GM19023 (cell line): ENCODE measurements around the gene KHDC3L.

ENCODE experiments used
- ATAC-seq: cut with Tn5 transposase; IDR thresholded peaks from one replicate; pipeline ENCODE4 v1.9.1; 2021; ENCODE audit warnings: mild to moderate bottlenecking, moderate library complexity; ENCODE audit not compliant: unreplicated experiment

KHDC3L gene

GRCh38 chr6:73362358-73362757, at the start of gene KHDC3L:
KHDC3L (plus strand) TSS chr6:73362658; CDS start chr6:73362730, 72 bp downstream.
- no peak for ATAC-seq

GRCh38 chr6:73314577-73315492, 47.6 kb upstream of the KHDC3L start:
- no peak for ATAC-seq

DNA sequence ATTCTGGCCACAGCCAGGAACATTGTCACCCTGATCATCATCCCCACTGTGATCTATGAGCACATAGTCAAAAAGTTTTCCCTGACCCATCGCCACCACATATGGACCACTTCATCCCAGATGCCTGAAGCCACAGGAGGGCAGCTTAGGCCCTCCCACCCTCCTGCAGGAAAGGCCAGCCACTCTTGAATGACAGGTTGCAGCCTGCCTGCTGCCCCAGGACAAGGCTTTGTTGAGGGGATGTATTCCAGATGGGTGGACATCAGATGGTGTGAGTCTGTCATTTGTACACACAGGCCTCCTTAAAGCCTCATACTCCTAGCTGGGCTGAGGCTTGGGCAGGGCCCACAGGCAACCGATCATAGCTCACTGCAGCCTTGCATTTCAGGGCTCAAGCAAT, 39.1 kb upstream of the KHDC3L start:
- ATAC-seq, result no peak

DNA sequence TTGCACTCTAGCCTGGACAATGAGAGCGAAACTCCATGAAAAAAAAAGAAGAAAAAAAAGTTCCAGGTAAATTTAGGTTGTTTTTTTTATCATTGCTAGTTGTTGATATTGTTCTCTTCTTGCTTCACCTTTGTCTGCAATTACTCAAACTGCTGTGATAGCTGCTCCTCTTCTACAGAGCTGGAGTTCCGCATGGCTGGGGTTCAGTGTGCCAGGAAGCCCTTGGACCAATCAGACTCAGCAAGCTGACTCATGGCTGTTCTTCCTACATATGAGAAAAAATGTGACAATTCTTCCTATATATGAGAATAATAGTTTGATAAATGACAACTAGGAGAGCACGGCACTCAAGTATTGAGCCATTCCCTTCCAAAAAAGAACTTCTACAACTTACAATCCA, 36.8 kb upstream of the KHDC3L start:
- ATAC-seq, result no peak

GRCh38 chr6:73328790-73329189, 33.7 kb upstream of the KHDC3L start:
- no peak for ATAC-seq

GRCh38 chr6:73329201-73329600, 33.3 kb upstream of the KHDC3L start:
- ATAC-seq, result no peak

DNA sequence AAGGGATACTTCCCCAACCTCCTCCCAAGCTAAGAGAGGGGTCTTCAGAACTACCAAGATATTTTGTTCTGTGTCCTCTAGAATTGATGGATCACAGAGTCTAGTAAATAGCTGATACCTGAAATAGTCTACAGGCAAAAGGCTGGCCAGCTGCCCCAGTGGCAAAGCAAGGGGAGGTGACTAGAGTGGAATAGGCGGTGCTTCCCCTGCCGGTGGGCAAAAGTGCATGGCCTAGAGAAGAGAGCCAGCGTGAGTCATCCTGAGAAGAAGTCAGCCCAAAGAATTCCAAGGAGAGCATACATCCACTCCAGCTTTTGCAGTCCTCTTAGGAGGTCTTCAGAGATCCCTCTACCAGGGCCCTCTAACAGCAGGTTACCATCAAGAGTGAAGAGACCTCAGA, 23.1 kb upstream of the KHDC3L start:
- no peak for ATAC-seq

DNA sequence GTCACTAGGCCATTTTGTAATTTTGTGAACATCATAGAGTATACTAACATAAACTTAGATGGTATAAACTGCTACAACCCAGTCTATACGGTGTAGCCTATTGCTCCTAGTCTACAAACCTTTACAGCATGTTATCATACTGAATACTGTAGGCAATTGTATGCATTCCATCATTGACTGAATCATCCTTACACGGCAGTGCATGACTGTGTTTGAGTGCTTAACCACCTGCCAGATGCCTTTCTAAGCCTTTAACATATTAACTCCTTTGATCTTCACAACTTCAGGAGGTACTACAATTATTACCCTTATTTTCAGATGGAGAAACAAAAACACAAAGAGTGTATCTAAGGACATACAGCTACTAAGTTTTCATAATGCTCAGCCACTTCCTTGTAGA, 22.4 kb upstream of the KHDC3L start:
- no peak for ATAC-seq

DNA sequence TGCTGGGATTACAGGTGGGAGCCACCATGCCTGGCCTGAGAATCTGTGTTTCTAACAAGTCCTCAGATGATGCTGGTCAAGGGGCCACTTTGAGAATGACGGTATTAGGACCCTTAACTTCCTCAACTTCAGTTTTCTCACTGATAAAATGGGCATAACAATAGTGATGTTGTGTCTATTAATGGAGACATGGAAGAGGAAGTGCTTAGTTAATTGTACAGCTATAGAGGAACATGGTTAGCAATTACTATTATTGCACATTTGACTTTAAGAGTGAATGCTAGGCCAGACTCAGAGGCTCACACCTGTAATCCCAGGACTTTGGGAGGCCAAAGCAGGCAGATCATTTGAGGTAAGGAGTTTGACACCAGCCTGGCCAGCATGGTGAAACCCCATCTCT, 21.1 kb upstream of the KHDC3L start:
- no peak for ATAC-seq

DNA sequence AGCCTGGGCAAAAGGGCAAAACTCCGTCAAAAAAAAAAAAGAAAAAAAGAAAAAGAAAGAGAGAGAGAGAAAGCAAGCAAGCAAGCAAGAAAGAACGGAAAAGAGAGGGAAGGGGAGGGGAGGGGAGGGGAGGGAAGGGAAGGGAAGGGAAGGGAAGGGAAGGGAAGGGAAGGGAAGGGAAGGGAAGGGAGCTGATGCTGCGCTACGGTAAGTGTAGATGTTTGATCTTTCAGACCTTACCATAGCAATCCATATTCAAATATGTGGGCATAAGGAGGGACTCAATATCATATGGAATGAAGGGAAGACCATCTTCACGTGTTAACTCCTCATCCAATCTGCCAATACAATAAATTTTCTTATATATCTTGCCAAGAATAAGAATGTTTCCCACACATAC, 20.3 kb upstream of the KHDC3L start:
- no peak for ATAC-seq

DNA sequence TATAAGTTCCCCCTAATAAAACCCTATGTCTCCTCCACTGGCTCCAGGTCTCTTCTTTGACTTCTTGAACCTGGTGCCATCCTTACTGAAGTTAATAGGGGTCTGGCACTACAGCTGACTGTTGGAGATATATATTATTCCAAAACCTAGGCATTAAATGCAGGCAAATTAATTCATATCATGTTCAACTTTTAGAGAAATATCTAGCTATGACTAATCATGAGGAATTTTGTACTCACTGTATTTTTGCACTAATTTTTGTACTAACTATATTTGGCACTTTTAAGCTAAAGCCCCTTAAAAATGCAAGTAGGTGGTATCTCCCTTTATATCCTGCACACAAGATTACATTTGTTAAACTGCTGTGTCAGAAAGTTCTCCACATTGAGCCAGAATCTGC, 19.3 kb upstream of the KHDC3L start:
- no peak for ATAC-seq

DNA sequence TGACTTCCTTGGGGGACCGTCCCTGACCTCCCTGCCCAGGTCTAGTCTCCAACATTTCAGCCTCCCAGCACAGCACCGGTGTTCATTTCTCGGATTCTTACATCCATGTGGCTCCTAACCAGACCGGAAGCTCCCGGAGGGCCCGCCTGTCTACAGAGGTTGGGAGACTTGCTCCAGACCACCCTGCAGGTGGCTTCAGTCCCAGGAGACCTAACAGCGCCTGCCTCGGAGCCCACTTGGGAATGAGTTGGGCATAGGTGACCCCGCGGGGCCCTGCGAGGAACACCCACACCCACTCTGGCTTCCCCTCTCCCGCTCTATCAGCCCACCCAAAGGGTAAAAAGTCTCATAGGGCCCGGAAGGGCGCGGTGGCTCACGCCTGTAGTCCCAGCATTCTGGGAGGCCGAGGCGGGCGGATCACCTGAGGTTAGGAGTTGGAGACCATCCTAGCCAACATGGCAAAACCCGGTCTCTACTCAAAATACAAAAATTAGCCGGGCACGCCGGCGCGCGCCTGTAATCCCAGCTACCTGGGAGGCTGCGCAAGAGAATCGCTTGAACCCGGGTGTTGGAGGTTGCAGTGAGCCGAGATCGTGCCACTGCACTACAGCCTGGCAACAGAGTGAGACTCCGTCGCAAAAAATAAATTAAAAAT, 13.8 kb upstream of the KHDC3L start:
- ATAC-seq, result no peak

DNA sequence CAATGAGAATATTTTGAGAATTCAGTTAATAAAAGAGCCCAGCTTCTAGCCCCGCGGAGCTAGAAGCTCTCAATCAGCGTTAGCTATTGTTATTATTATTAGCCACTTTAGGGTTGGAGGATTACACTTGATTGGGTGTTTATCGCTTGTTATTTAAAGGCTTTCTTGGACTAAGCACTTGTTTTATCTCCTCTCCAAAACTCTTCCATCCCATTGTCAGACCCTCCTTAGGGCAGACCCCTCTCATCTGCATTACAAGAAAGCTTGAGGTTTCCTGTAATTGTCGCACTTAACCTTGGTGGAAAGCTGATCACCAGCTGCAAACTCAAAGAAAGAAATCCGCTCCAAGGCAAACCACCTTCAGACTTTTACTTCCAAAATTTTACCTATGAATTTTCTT, 13.1 kb upstream of the KHDC3L start:
- no peak for ATAC-seq

DNA sequence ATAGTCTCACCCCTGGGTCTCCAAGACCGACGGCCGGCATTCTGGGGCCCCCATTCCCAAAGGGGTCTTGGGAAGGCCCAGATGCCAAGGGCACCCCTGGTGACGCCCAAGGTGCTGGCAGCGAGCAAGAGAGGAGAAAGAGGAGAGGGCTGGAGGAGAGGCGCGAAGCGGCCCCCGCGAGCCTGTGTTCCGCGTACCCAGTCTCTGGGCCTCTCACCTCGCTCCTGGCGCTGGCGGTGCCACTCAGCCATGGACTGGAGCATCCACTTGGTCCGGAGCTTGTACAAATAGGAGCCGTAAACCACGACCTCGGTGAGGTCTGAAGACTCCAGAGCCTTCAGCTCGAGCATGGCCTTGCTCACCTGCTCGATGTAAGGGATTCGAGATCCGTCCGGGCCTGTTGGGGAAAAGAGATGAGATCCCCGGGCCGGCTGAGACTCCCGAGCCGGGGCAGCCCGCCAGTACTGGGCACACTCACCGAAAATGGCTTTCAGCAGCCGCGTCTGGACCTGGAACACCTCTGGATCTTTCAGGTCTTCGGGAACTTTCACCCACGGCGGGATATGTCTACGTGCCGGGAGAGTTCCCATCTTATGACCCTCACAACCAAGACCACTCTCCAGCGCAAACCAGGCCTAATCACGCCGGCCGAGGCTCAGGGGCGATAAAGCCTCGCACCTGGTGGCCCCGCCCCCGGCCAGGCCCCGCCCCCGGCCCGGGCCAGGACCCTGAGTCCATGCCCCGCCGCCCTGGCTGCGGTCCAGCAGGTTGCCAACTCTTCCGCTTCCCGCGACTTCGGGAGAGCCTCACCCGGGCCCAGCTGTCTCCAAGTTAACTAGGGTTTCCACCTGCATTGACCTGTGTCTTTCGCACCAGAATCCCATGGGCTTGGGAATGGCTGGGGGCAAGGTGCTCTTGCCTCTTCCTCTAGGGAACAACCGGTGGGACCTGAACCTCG, 8.5 kb upstream of the KHDC3L start, which contains the start of gene DPPA5:
Gene DPPA5, minus strand, starts transcription at position 641 of the 958 bp plus-strand sequence. Its CDS starts 51 bp downstream, at position 590.
- ATAC-seq, result no peak

- no peak for ATAC-seq
Observed at GRCh38 chr6:73362869-73363536, 545 bp downstream of the KHDC3L start.

DNA sequence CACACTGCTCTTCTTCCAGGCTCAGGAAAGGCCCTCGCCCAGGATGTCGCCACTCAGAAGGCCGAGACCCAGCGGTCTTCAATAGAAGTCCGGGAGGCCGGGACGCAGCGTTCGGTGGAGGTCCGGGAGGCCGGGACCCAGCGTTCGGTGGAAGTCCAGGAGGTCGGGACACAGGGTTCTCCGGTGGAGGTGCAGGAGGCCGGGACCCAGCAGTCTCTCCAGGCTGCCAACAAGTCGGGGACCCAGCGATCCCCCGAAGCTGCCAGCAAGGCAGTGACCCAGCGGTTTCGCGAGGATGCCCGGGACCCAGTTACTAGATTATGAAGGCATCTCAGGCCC, 1.0 kb downstream of the KHDC3L start:
- ATAC-seq, result no peak

- no peak for ATAC-seq
Observed at GRCh38 chr6:73364121-73364520, 1.7 kb downstream of the KHDC3L start.

GRCh38 chr6:73364549-73364948, 2.1 kb downstream of the KHDC3L start:
- ATAC-seq, result no peak

GRCh38 chr6:73367761-73368355, 5.4 kb downstream of the KHDC3L start:
- ATAC-seq, result no peak

DNA sequence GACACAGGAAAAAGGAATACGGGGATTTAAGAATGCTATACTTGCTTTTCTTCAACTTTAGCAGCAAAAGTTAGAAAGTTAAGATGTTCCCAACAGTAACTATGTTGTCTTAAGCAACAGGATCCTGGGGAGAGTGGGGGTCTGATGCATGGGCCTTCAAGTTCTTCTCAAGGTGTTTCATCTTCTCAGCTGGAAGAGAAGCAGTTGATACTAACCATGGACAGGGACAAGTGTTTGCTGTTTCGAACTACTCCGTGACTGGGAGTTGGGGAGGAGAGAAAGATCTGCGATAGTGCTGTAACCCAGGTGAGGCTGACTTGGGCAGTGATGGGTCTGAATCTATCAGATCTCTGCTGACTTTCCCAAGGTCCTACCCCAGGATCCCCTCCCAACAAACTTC, 6.2 kb downstream of the KHDC3L start:
- ATAC-seq, result no peak
